Measurements from ENCODE around the gene KXD1.

KXD1 gene

DNA sequence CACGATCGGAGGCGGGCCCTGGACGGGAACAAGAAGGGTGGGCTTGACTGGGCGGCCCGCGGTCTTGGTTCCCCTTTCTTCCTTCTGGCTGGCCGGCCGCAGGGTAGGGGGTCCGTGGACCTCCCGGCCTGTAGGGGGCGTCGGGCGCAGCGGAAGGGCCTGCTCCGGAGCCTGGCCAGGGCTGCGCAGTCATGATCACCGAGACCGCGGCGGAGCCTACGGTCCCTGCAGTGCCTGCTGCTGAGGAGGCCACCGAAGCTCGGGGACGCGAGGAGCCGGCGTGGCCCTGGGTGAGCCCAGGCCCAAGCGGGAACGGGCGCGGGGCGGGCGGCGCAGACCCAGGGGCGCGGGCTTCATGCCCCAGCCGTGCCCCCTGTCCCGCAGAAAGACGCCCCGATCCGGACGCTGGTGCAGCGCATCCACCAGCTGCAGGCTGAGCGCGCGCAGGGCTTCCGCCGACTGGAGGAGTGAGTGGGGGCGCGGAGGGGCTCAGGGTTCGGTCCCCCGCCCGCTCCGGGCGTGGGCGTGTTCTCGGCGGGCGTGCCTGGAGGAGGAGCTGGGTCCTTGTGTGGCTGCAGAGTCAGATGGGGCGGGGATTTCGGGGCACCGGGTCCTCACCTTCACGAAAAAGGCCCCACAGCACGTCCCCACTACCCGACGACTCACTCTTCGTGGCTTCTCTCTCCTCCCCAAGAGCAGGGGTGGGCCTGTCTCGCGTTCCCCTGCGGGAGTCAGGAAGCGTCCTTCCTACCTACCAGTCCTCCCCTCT is 31.1 kb downstream of the KXD1 start, which contains the start of gene REX1BD:
Gene REX1BD (plus strand): TSS at position 188 of the 769 bp plus-strand sequence. CDS start 4 bp downstream, at position 192.
- Histone ChIP-seq H3K4me2 (ENCODE audit: low read length) (peak within 1 kb of the TSS; percentile 99), H3K79me2 (ENCODE audit: control insufficient read depth, low read length) (peaks cover 18% of the 10 kb centered on the region), H3F3A (ENCODE audit: control insufficient read depth, insufficient read depth) (peaks cover 19% of the 10 kb centered on the region), H3K9me3 (ENCODE audit: control insufficient read depth, insufficient read depth, low read length) (no peaks in the 10 kb centered on the region), H3K27ac (ENCODE audit: low read depth, low read length) (peak within 1 kb of the TSS; percentile 86), H3K9me2 (replicated peaks; ENCODE audit: control insufficient read depth, low read length) (no peaks in the 10 kb centered on the region), H3K36me3 (ENCODE audit: control insufficient read depth, low read length) (peaks cover 22% of the 10 kb centered on the region), H3K4me1 (ENCODE audit: control insufficient read depth, low read length) (peaks cover 61% of the 10 kb centered on the region), H3K27me3 (ENCODE audit: control insufficient read depth, low read length) (no peaks in the 10 kb centered on the region), H4K20me1 (ENCODE audit: control insufficient read depth, insufficient read depth, low read depth, low read length) (no peaks in the 10 kb centered on the region), H3K4me3 (ENCODE audit: low read length) (peak within 1 kb of the TSS; percentile 91)
- no peak for TF ChIP-seq EZH2phosphoT487 (IDR thresholded peaks at IDR 0.05; ENCODE audit: borderline replicate concordance, low read length)
- TF ChIP-seq, protein P1, sequence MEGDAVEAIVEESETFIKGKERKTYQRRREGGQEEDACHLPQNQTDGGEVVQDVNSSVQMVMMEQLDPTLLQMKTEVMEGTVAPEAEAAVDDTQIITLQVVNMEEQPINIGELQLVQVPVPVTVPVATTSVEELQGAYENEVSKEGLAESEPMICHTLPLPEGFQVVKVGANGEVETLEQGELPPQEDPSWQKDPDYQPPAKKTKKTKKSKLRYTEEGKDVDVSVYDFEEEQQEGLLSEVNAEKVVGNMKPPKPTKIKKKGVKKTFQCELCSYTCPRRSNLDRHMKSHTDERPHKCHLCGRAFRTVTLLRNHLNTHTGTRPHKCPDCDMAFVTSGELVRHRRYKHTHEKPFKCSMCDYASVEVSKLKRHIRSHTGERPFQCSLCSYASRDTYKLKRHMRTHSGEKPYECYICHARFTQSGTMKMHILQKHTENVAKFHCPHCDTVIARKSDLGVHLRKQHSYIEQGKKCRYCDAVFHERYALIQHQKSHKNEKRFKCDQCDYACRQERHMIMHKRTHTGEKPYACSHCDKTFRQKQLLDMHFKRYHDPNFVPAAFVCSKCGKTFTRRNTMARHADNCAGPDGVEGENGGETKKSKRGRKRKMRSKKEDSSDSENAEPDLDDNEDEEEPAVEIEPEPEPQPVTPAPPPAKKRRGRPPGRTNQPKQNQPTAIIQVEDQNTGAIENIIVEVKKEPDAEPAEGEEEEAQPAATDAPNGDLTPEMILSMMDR (IDR thresholded peaks at IDR 0.05; ENCODE audit: low read depth, low read length, poor library complexity, severe bottlenecking), result peak; percentile 89

DNA sequence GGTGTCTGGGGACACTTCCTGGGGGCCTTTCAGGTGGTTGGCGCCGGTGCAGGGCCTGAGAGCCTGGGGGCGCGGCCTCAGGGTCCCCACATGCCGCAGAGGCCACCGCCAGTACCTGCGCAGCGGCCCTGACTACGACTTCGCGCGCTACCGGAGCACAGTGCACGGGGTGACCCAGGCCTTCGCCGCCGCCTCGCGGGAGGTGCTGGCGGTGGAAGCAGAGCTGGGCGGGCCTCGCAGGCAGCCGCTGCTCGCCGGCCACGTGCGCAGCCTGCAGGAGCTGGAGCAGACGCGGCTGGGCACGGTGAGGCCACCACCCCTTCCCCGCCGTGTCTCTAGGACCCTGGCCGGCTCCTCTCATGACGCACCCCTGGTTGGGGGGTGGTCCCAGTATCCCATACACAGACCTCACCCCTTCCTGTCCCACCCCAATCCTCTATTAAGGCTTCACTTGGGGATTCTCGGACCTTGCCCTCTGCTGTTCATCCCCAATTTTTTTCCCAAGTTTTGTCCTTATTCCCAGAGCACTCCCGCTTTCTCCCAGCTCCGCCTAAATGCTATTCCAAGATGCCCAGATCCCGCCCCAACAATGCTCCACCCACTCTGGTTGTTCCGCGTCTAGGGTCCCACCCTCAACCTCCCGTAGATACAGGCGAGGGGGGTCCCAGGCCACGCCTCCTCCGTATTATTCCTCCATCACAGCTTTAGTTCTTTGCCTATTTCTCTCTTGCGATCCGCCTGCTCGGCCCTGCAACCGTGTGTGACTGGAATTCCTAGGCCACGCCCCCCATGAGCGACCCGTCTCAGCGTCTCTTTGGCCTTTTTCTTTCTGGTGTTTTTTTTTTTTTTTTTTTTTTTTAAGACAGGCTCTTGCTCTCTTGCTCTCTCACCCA is 32.0 kb downstream of the KXD1 start:
- Histone ChIP-seq H3K79me2 (ENCODE audit: control insufficient read depth, low read length) (peaks cover 18% of the 10 kb centered on the region), H3K9me3 (ENCODE audit: control insufficient read depth, insufficient read depth, low read length) (no peaks in the 10 kb centered on the region), H3K9me2 (replicated peaks; ENCODE audit: control insufficient read depth, low read length) (no peaks in the 10 kb centered on the region), H3K36me3 (ENCODE audit: control insufficient read depth, low read length) (peaks cover 22% of the 10 kb centered on the region), H3K27me3 (ENCODE audit: control insufficient read depth, low read length) (no peaks in the 10 kb centered on the region), H4K20me1 (ENCODE audit: control insufficient read depth, insufficient read depth, low read depth, low read length) (no peaks in the 10 kb centered on the region), H3K4me2 (ENCODE audit: low read length) (peak overlapping the region; percentile 99), H3F3A (ENCODE audit: control insufficient read depth, insufficient read depth) (peaks cover 19% of the 10 kb centered on the region), H3K4me3 (ENCODE audit: low read length) (peak overlapping the region; percentile 91), H3K4me1 (ENCODE audit: control insufficient read depth, low read length) (peaks cover 69% of the 10 kb centered on the region), H3K27ac (ENCODE audit: low read depth, low read length) (peak overlapping the region; percentile 86)
- TF ChIP-seq, protein P1 (IDR thresholded peaks at IDR 0.05; ENCODE audit: low read depth, low read length, poor library complexity, severe bottlenecking), result no peak
- no peak for TF ChIP-seq EZH2phosphoT487 (IDR thresholded peaks at IDR 0.05; ENCODE audit: borderline replicate concordance, low read length)

DNA sequence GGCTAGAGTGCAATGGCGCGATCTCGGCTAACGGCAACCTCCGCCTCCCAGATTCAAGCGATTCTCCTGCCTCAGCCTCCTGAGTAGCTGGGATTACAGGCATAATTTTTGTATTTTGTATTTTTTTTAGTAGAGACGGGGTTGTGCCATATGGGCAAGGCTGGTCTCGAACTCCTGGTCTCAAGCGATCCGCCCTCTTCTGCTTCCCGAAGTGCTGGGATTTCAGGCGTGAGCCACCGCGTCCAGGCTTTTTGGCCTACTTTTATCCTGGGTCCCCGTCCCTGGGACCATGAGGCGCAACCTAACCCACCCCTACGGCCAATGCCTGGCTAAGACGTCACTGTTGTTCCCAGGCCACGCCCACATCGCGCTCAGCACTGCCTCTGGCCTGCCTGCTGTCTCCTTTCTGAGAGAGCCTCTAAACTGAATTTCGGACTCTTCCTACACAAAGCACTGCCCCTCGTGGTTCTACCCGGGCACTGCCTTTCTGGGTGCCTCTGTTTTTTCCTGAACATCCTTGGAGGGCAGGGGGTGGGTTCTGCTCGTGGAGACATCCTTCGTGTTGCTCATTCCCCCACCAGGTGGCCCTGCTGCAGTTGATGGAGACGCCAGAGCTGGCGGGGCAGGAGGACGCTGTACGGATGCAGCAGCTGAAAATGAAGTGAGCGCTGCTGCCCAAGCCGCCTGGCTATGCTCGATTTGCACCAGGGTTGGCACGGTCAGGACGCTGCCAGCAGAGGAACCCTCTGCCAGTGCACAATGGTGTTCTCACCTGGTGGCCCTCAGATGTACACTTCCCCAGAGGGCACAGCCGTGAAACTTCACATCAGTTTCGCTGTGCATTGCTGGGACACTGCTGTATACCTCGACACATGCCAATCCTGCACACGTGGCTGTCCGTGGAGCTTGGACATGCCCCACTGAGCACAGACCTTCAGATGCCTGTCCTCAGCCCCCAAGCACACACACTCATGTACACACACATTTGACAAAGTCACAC is 32.9 kb downstream of the KXD1 start:
- H3K4me1 ChIP-seq (ENCODE audit: control insufficient read depth, low read length), result peaks cover 67% of the 10 kb centered on the region
- H3K9me3 ChIP-seq (ENCODE audit: control insufficient read depth, insufficient read depth, low read length), result no peaks in the 10 kb centered on the region
- H3K9me2 ChIP-seq (replicated peaks; ENCODE audit: control insufficient read depth, low read length), result no peaks in the 10 kb centered on the region
- H3K27me3 ChIP-seq (ENCODE audit: control insufficient read depth, low read length), result no peaks in the 10 kb centered on the region
- peaks cover 18% of the 10 kb centered on the region for H3K79me2 ChIP-seq (ENCODE audit: control insufficient read depth, low read length)
- H4K20me1 ChIP-seq (ENCODE audit: control insufficient read depth, insufficient read depth, low read depth, low read length), result no peaks in the 10 kb centered on the region
- peak overlapping the region; percentile 86 for H3K27ac ChIP-seq (ENCODE audit: low read depth, low read length)
- peak overlapping the region; percentile 91 for H3K4me3 ChIP-seq (ENCODE audit: low read length)
- H3K36me3 ChIP-seq (ENCODE audit: control insufficient read depth, low read length), result peaks cover 22% of the 10 kb centered on the region
- TF ChIP-seq EZH2phosphoT487 (IDR thresholded peaks at IDR 0.05; ENCODE audit: borderline replicate concordance, low read length), result no peak
- TF ChIP-seq, protein P1 (IDR thresholded peaks at IDR 0.05; ENCODE audit: low read depth, low read length, poor library complexity, severe bottlenecking), result peak; percentile 76
- H3F3A ChIP-seq (ENCODE audit: control insufficient read depth, insufficient read depth), result peaks cover 19% of the 10 kb centered on the region
- H3K4me2 ChIP-seq (ENCODE audit: low read length), result peak overlapping the region; percentile 99
